GM19023 (cell line): ENCODE results near the gene ASCC3.
"Not testable (repeated sequence)": the region's sequence is repeated elsewhere in the genome, so short reads cannot be mapped to it uniquely, and the experiment has no call there.

Source experiments
- ATAC-seq: cut with Tn5 transposase; IDR thresholded peaks from one replicate; pipeline ENCODE4 v1.9.1; 2021; ENCODE audit warnings: mild to moderate bottlenecking, moderate library complexity; ENCODE audit not compliant: unreplicated experiment

ASCC3 gene

DNA sequence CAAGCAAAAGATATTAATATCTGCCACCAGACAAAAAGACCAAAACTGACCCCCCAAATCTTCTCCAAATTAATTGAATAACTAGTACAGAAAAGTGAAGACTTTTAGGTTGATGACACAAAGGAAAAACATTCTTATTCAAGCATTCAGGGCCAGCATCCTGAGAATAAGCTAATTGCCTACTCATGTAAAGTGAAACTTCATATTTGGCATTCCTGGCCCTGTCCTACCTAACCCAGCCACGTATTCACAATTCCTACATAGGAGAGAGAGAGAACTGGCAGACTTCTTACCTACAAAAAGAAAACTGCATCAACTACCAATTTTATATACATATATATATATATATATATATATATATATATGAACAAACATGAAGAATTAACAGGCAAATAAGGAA, 4.9 kb upstream of the ASCC3 start:
- ATAC-seq, result no peak

DNA sequence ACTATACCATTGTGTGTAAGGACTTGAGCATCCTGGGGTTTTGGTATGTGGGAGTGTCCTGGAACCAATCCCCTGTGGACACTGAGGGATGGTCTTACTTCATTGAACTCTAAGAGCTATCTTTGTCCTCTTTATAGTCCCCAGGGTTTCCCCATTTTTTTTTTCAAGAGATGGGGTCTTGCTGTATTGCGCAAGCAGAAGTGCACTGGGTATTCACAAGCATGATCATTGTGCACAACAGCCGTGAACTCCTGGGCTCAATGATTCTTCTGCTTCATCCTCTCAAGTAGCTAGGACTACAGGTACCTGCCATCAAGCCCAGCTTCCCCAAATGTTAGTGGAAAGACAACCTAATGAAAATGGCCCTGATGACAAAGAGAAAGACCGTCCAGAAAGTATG, 2.2 kb upstream of the ASCC3 start:
- ATAC-seq, result no peak

DNA sequence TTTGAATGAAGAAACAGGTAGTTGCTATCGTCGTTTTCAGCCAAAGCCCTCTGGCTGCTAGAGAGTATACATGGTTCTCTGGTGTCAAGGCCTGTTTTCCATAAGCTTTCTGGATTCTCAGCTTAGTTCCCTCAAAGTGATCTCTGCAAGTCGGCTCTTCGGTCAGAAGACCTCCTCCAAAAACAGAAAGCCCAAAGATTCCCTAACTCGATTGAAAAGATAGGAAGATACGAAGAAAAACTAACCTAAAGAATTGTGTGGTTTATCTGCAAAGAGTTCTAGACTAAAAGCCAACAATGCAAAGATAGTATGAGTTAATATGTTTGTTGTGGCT, 545 bp upstream of the ASCC3 start:
- no peak for ATAC-seq

DNA sequence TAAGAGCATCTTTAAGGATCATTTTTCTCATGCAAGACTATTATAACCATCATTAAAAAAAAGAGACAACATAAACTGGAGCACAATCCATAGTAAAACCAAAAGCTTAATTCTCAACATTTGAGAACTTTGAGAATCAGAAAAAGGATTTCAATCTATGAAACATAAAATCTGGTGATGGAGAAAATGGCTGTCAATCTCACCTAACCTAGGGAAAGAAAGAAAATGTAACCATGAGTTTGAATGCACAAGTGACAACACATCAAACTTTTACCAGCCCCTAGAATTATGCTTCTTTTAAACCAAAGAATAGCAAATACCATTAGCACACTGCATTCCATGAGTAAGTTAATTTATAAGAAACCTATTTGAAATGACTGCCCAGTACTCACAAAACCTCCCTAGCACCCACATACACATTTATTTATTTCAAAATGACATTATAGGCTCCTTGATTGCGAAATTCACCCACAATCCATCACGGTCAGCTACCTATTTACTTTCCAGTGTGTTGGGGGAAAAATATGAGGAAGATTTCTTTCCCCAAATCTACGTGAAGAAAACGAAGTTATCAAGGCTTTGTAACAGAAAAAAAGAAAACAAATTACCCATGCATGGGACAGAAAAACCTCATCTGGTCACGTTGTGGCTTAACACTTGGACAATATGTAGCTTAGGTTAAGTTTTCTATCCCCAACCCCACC, 828 bp downstream of the ASCC3 start:
- ATAC-seq, result no peak

DNA sequence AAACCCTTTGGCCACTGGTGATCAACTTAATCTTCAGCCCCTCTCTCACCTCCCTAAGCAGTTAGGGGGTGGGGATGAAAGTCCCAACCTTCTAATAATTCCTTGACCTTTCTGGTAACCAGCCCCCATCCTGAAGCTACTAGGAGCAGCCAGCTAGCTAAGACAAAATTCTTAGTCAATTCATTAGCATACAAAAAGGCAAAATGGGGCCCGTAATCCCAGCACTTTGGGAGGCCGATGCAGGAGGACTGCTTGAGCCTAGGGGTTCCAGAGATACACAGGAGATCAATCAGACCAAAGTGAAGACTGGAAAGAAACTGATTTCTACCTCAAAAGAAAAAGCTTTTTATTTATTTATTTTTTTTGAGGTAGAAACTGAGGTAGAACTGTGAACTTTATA, 1.8 kb downstream of the ASCC3 start:
- no peak for ATAC-seq

DNA sequence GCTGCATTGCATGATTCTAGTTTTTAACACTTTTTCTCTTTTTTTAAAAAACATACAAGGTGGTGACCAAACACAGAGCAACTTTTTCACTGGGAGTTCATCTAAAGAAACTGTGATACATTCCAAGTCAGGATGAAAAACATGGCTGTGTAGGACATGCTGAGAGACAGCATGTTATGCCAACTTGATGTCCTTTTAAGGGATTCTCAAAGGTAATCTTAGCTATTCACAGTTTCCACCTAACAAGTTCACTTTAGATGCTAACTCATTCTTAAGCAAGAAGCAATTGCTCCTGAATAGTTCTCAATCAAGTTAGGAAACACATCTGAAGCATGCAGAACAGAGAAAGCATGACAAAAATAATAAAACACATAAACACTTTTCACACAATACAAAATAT, 3.3 kb downstream of the ASCC3 start:
- no peak for ATAC-seq

DNA sequence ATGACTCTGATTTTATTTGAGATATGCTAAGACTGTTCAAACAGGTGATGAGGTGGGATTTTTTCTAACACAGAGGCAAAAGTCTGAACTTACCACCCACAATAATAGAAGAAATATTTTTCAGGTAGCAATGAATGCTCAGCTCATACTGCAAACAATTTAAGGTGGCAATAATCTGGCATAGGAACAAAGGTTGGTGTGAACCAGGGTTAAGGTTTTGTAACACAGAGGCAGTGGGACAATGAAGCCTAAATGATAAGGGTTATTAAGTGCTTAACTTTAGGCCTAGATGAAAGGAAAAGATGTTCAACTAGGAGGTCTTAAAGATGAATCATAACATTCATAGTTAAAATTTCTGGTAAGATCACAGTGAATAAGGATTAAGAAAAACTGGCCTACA, 4.9 kb downstream of the ASCC3 start:
- ATAC-seq, result no peak

DNA sequence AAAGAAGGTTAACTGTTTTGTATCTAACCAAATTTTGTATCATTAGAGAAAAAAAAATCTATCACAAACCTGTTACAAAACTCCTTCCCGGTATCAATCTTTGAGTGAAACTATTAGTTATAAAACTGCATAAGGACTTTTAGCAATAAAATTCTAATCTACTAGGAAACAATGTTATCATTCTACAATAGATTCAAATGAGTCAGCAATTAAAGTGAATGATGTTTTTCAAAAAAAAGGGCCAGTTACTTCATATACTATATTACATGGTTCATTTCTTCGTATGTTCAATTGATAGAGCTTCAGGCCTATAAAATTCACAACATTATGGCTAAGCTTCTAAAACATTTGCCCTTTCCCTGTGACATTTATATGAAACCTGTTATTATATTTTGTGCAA, 15.6 kb downstream of the ASCC3 start:
- no peak for ATAC-seq

DNA sequence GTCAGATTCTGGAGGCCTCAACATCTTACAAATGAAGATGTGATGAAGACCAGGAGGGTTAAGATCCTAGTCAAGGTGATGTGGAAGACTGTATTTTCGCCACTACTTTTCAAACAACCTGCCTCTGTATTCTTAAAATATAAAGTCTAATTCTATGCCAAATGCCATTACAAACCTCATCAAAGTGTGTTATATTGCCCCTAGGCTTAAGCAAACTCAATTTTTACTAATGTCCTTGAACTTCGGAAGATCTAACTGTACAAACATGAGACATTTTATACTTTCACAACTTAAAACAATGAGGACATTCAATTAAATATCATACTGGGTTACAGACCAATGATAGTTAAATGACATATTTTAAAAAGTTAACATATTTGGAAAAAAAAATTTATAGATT, 19.1 kb downstream of the ASCC3 start:
- ATAC-seq, result no peak

DNA sequence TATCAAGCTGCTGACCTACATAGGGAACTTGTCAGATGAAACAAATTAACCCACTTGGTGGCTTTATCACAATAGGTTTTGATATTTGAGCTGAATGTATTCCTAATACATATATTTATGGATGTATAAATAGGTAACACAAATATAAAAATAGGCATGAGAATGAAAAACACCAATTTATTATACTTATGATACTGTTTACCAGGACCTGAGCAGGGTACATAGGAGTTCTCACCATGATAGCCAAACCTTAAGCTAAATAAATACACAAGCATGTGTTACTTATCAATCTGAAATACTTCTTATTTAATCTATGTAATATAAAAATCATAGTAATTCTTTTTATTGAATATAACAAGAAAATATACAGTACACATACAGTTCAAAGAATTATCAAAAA, 25.0 kb downstream of the ASCC3 start:
- no peak for ATAC-seq

DNA sequence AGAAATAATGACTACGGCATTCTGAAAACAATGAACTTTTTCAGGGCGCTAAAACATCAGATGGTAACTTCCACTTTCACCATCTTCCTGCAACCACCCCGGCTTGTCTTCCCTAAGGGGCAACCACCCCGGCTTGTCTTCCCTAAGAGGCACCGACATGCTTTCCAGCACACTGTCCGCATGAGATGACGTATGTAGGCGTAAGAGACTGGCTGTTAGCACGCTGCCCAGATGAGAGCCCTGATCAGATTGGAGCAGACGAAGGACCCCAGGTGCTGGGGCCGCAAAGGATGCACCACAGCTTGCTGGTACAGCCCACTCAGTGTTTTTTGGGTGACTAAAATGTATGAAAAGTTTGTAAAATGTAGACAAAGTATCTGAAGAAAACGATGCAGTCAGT, 29.3 kb downstream of the ASCC3 start:
- ATAC-seq, result no peak

DNA sequence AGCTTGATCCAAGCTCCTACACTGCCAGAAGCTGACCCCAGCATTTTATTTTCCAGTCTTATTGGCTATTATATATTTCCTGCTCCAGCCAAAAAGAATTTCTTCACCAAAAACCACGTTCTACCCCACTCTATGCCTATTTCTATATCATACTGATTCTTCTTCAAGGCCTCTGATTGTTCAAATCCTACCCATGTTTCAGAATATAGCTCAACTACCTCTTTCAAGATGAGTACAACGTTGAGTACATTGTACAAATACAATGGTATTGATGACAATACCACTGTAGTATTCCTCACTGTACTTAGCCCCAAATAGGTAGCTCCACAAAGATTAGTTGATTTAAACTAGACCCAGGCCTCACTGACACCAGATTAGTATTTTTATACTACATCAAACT, 31.0 kb downstream of the ASCC3 start:
- ATAC-seq, result no peak

DNA sequence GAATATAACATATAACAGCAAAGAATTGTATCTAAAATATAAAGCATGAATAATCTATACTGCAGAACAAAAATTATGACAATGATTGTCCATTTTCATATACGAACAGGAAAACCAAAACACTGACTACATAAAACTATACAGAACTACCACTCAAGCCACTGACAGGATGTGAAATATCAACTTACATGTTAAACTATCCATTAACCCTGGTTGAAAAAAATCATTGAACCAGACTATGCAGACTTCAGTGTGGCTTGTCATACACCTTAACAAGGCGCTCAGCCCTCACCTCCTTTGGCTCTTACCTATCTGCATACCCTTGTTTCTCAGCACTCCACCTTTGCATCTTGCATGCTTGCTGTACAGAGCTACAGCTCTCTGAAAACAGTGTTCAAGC, 34.9 kb downstream of the ASCC3 start:
- no peak for ATAC-seq

DNA sequence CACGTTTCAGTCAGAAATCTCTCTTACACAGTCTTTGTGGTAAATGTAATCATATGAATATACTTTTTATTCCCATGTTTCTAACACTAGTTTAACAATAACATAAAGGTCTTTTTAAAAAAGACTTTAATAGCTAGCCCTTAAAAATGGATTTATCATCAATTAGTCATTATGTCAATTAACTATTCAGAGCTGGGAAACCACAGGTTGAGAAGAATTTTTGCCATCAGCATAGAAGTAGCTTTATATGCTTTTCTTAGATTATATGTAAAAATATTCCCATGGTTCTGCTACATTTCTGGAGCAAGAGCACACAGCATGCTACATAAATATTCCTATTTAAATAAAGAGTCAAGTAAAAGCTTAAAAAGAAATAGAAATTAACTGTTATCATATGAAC, 35.5 kb downstream of the ASCC3 start:
- ATAC-seq, result no peak

DNA sequence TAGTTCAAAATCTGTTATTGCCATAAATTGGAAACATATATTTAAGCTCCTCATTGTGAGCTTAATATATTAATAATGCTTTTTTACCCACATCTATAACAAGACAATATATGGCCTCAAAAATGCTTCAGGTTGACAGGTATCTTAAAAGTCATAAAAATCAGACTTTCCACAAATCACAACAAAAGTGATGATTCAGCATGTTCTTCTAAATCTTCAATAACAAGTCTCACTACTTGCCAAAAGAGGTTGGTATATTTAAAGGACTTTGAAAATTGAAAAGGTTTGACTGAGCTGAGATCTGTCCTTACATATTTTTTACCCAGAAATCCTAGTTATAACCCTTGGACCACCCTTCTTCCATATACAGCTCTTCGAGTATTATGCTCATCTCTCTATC, 41.7 kb downstream of the ASCC3 start:
- ATAC-seq, result no peak

DNA sequence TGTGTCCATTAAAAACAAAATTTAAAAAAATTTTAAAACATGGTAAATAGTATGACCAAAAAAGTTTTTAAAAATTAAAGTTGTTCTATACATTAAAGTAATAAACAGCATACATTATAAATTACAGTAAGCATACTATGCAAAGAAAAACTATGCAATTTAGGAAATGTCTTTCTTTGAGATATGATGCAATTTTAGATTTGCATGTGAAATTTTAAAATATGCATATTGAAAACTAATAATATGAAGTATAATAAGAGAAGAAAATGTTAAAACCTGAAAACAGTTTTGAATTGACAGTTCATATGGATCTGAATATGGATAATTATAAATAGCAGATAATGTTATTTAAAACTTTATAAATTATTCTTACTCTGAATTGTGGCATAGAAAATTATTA, 43.1 kb downstream of the ASCC3 start:
- ATAC-seq, result no peak

DNA sequence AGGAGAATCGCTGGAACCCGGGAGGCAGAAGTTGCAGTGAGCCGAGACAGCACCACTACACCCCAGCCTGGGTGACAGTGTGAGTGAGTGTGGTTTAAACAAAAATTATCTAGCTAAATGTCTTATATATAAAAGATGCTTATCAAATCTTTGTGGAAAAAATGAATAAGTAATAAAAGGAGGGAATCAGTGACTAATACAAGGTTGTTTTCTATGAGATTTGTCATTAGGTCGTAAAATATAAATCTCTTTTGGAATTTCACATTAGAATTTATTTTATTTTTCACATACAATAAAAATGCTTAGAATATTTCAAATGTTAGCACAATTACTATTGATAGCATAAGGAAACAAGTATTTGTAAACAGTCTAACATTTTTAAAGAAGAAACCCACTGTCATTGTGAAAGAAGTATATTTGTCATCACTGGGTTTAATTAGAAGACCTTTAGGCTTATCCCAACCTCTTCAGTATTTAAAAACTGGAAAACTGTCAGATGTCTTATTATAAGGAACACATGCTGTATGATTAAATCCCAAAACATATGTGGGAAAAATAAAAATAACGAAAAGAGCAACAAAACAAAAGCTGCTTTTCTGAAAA, 47.1 kb downstream of the ASCC3 start:
- ATAC-seq, result no peak

DNA sequence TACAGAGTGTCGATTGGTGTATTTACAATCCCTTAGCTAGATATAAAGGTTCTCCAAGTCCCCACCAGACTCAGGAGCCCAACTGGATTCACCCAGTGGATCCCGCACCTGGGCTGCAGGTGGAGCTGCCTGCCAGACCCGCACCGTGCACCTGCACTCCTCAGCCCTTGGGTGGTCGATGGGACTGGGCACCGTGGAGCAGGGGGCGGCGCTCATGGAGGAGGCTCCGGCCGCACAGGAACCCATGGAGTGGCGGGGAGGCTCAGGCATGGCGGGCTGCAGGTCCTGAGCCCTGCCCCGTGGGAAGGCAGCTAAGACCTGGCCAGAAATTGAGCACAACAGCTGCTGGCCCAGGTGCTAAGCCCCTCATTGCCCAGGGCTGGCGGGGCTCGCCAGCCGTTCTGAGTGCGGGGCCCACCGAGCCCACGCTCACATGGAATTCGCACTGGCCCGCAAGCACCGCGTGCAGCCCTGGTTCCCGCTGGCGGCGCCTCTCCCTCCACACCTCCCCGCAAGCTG, 52.0 kb downstream of the ASCC3 start:
- not testable (repeated sequence) for ATAC-seq

DNA sequence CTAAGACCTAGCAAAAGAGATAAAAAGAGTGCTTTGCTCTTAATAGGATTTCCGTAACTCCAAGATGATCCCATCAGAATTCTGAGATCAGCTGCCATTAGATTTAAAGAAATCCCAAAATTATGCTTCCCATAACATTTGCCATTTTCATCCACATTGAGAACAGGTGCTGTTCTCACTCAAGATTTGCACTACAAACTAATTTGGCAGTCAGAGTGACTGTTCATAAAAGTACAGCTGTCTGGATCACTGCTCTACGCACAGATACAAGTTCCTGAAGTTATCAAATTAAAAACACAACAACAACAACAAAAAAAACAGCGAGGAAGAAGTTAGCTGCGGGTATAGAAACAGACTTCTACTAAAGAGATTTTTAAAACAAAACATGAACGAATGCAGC, 58.1 kb downstream of the ASCC3 start:
- ATAC-seq, result no peak

DNA sequence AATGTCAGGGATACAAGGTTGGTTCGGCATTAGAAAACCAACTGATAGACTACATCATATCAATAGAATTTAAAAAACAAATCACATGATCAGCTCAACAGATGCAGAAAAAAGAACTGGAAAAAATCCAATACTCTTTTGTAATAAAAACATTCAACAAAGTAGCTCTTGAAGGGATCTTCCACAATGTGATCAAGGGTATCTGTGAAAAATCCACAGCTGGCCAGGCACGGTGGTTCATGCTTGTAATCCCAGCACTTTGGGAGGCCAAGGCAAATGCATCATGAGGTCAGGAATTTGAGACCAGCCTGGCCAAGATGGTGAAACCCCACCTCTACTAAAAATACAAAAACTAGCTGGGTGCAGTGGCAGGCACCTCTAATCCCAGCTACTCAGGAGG, 63.1 kb downstream of the ASCC3 start:
- no peak for ATAC-seq

DNA sequence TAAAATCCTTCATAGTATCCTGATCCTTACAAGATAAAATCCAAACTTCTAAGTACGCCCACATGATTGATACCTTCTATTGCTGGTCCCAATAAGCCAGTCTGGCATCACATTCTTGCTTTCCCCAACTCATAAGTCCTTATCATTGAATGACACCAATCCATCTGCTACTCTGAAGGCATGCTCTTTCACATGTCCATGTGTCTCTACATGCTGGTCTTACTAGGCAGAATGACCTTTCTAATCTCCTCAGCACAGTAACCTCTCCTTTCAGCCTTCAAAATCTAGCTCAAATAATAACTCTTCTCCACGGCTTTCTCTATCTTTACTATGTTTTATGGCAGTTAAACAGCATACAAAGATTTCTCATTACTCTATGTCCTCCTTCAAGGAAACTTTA, 71.1 kb downstream of the ASCC3 start:
- ATAC-seq, result no peak

DNA sequence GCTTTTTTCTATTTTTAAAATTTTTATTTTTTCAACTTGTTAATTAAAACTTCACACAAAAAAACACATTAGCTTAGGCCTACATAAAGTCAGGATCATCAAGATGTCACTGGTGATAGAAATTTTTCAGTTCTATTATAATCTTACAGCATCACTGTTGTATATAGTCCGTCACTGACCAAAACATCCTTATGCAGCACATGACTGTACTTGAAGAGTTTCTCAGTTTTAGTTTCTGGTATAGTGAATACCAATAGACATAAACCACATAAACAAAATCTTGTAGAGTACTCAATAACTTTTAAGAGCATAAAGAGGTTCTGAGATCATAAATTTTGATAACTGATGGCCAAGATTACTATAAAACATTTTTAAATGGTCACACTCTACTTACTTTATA, 71.8 kb downstream of the ASCC3 start:
- ATAC-seq, result peak; percentile 72

DNA sequence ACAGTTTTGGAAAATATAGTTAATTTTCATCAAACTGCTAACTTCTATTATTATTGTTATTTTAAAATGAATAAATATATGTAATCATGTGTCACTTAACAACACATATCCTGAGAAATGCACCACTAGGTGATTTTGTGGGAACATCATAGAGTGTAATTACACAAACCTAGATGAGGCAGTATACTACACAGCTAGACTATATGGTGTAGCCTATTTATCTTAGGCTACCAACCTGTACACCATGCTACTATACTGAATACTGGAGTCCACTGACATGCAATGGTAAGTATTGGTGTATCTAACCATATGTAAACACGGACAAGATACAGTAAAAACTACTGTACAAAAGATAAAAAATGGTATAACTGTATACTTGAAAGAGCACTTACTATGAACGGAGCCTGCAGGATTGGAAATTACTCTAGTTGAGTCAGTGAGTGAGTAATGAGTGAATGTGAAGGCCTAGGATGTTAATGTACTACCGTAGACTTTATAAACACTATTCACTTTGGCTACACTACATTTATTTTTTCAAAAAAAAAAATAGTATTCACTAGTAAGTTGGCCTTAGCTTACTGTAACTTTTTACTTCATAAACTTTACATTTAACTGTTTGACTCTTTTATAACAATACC, 72.4 kb downstream of the ASCC3 start:
- ATAC-seq, result no peak
